Stimulated activated CD4-positive, alpha-beta T cell treated with anti-CD3 and anti-CD28 coated beads, Interleukin-15, amount 100 ng/mL, for 1 hour (primary cell): ENCODE measurements around the gene RGMB.
"Not testable (repeated sequence)": the region's sequence is repeated elsewhere in the genome, so short reads cannot be mapped to it uniquely, and the experiment has no call there.

ENCODE experiments used
- DNase-seq, 2 donors: peaks; one replicate each; pipeline ENCODE4 v3.0.0-alpha.2; 2020; ENCODE audit warnings: low read depth in 1 of 2, low spot score in 1 of 2

The RGMB gene

GRCh38 chr5:98773464-98774191, at the start of gene RGMB:
Gene RGMB (plus strand): TSS chr5:98773663. CDS start chr5:98774071, 408 bp downstream.
- peak; percentile 73 to 78 for DNase-seq

- no peak for DNase-seq
Measured at GRCh38 chr5:98726258-98726657, 47.2 kb upstream of the RGMB start.

GRCh38 chr5:98727686-98728085, 45.8 kb upstream of the RGMB start:
- no peak for DNase-seq

GRCh38 chr5:98734646-98735045, 38.8 kb upstream of the RGMB start:
- no peak for DNase-seq

GRCh38 chr5:98735806-98736507, 37.5 kb upstream of the RGMB start:
- no peak for DNase-seq

- no peak for DNase-seq
Measured at GRCh38 chr5:98736753-98737152, 36.7 kb upstream of the RGMB start.

GRCh38 chr5:98737441-98737840, 36.0 kb upstream of the RGMB start:
- DNase-seq = not testable (repeated sequence)

- DNase-seq = not testable (repeated sequence)
Measured at GRCh38 chr5:98738481-98739149, 34.8 kb upstream of the RGMB start.

GRCh38 chr5:98741926-98742325, 31.5 kb upstream of the RGMB start:
- DNase-seq = no peak

- no peak for DNase-seq
Measured at GRCh38 chr5:98742396-98743073, 30.9 kb upstream of the RGMB start.

GRCh38 chr5:98748259-98748658, 25.2 kb upstream of the RGMB start:
- not testable (repeated sequence) for DNase-seq

GRCh38 chr5:98749046-98749445, 24.4 kb upstream of the RGMB start:
- no peak for DNase-seq

GRCh38 chr5:98750693-98751092, 22.8 kb upstream of the RGMB start:
- DNase-seq = no peak

- not testable (repeated sequence) for DNase-seq
Measured at GRCh38 chr5:98752331-98752730, 21.1 kb upstream of the RGMB start.

GRCh38 chr5:98752801-98753200, 20.7 kb upstream of the RGMB start:
- DNase-seq = not testable (repeated sequence)

- no peak for DNase-seq
Measured at GRCh38 chr5:98753507-98753906, 20.0 kb upstream of the RGMB start.

- DNase-seq = no peak
Measured at GRCh38 chr5:98755406-98755805, 18.1 kb upstream of the RGMB start.

GRCh38 chr5:98757978-98758377, 15.5 kb upstream of the RGMB start:
- DNase-seq = no peak

GRCh38 chr5:98763001-98763630, 10.3 kb upstream of the RGMB start:
- no peak for DNase-seq

GRCh38 chr5:98765815-98766214, 7.6 kb upstream of the RGMB start:
- DNase-seq = no peak

- no peak for DNase-seq
Measured at GRCh38 chr5:98767581-98767980, 5.9 kb upstream of the RGMB start.
